NCI-H1417 treated with DMSO at 0.1 percent for 48 hours (cell line): ENCODE measurements around the gene SCUBE1.

Experiments used
- DNase-seq: peaks from one replicate; lab custom pipeline; 2025; lab: John Stamatoyannopoulos, UW

The SCUBE1 gene

DNA sequence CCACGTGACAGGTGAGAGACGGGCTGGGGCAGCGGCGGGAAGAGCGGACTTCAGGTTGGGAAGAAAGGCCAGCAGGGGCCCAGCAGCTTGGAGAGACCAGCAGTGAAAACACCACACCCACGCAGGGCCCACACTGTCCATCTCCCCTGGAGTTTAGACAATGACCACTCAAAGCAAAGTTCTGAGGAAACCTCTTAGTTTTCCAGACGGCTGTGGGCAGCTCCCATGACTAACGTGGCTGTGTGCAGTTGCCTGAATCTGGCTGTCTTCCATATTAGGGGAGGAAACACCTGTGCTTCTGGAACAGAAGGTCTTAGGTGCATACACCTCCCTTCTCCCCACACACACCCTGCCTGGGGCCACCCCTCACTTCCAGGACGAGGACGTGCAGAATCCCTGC is 85.6 kb downstream of the SCUBE1 start:
- no peak for DNase-seq

DNA sequence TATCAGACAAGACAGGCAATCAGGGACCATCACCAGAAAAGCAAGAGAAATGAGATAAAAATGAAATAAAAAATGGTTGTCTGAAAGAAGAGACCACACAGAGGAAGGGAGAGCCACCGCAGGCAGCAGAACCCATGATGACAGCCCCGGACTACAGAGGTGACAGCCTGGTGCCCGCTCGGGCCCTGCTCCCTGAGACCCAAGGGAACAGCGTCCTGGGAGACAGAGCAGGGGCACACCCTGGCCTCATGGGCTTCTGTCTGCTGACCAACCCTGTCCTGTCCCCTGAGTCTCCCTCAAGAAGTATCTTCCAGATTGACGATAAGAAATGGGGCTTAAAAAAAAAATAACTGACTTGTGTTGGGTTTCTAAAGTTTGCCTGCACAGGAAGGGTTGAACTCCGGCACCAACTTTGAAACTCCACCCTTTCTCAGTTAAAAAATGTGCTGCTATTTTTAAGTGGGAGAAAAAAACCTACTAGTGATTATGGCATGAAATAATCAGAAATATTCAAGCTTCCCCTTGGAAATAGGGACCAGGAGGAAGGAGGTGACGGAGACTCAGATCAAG is 86.1 kb downstream of the SCUBE1 start:
- DNase-seq, result no peak

DNA sequence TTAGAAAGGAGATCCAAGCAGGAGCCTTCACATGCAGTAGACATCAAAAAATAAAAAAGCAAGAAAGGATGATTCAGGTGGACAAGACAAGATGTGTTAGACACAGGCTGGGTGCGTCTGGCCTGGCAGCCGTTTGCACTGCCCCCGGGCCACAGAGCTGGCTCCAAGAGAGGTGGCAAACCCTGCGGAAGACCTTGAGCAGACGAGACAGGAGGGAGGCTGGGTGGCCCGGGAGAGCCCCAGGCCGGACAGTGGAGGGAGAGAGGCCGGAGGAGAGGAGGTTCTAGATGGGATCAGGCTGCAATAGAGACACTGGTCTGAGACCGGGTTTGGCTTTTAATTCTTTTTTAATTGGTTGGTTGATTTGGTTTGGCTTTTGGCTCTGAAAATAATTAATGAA is 86.6 kb downstream of the SCUBE1 start:
- no peak for DNase-seq

DNA sequence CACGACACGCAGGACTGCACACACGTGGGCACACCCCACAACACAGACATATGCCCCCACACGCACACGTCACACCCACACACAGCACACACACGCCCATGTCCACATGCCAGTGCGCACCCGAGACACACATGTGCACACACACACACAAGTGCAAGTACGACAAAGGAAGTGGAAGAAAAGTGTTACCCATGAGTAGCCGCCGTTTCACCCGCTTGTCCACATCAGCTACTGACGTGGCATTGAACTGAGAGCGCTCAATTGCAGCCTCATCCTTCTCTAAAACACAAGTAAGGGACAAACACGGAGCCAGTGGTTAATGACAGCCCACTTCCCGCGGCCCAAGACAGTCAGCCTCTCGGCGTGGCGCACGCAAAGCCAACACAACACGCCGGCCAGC is 87.9 kb downstream of the SCUBE1 start:
- DNase-seq, result no peak

DNA sequence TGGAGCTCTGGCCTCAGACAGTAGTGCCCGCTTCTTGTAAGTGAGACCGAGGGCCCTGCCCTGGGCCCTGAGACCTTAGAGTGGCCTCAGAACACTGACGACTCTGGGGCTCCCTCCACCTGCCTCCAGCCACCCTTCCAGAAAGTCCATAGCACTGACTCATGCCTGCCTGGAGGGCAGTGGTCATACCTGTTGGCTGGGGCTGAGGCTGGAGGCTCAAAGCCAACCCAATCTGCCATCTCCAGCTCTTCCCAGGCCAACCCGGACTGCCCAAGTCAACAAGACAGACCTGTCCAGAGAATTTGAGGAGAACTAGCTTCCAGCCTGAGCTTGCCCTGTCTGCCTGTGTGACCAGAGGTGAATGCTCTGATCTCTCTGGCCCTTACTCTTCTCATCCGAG is 89.3 kb downstream of the SCUBE1 start:
- no peak for DNase-seq

DNA sequence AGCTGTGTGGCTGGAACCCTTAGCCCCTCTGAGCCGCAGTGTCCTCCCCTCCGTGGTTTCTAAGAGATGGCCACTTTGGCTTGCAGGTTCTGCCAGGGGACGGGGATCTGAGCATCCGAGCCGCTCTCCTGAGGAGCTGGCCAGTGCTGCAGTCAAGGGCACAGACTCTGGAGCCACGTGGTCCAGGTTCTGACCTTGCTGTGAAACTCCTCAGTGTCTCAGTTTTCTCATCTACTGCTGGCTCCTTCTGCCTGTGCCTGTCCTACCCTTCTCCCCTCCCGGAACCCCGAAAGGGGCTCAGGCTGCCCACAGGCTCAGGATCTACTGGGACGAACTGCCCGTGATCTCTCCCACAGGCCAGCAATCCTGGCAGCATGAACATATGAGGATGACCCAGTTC is 90.9 kb downstream of the SCUBE1 start:
- no peak for DNase-seq

DNA sequence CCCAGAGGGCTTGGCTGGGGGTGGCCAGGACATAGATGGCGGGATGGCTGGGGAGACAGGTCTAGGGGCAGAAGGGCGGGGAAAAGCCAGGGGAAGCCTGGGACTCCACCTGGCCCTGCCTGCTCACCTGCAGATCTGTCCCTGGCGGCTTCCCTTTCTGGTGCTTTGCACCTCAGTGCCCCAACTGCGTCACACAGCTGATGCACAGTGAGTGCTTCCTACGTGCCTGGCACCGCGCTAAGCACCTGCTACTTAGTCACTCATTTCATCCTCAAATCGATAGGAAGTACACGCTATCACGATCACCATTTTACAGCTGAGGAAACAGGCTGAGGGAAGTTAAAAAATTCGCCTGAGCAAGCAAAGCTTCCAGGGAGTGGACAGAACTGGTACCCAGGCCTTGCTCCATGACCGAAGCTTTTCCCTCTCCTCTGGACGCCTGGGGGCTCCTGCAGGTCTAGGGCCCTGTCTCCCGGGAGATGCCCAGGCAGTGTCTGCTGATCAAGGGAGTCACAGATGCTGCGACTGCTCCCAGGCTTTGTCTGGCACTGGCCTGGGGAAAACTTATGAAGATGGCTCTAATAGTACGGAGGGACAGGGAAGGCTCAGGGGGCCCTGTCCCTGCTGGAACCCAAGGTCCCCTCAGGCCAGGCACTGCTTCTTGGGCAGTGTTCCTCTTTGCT is 93.2 kb downstream of the SCUBE1 start:
- DNase-seq, result no peak

DNA sequence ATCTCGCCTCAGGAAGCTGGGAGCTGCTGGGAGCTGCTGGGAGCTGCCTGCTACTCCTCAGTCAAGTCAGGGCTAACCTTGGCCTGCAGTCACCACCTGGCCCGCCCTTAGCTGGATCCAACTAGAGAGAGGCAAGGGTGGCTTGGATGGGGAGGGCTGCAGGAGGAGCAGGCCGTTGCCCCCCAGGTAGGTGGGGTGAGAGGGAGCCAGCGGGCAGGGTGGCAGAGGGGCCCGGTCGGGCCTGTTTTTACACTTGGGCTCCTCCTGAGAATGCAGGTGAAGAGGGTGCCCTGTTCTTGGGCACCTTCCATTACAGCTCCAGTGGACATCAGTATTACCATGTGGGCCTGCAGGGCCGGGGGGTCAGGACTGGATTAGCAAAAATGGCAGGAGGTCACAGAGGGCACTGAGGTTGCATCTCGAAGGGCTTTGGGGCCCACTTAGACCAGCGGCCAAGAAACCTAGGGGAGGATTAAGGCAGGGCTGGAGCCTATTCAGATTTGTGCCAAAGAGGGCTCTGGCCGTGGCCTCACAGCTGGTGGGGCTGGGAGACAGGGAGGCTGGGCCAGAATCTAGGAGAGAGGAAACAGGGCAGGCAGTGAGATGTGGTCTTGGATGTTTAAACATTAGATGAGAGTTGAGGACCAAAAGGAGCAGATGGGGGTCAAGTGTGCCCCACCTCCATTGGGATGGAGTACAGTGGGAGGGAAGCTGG is 95.5 kb downstream of the SCUBE1 start:
- DNase-seq, result no peak

DNA sequence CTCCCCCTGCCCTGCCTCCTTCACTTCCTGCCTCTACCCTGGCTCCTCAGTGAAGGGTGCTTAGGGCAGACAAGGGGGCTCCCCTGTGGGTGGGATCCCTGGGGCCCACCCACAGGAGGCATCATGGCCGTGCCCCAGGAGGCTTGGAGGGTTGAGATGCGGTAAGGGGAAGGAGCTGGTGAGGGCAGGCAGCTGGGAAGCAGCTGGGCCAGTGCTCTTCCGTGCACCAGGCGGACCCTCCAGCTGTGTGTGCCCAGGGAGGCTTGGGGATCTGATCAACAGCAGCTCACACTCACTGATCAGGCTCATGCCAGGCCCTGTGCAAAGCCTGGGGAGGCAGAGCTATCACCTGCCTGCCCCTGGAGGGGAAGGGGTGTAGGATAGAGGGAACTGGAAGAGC is 97.0 kb downstream of the SCUBE1 start:
- no peak for DNase-seq

DNA sequence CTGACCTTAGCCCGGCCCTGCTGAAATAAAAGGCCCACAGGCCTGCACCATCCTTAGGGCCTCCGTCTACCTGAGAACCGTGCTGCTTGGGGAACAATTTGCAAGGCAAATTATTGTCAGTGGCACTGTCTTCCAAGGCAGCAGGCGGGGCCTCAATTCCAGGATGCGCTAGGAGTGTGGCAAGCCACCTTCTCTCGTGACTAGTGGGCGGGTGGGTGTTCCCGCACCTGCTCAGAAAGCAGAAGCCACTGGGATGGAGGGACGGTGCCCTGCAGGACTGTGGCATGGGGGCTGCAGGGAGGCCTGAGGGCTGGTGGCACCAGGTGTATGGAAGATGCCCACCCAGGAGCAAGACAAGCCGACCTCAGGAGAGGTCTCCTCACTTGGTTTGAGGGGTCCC is 97.5 kb downstream of the SCUBE1 start:
- DNase-seq, result no peak

DNA sequence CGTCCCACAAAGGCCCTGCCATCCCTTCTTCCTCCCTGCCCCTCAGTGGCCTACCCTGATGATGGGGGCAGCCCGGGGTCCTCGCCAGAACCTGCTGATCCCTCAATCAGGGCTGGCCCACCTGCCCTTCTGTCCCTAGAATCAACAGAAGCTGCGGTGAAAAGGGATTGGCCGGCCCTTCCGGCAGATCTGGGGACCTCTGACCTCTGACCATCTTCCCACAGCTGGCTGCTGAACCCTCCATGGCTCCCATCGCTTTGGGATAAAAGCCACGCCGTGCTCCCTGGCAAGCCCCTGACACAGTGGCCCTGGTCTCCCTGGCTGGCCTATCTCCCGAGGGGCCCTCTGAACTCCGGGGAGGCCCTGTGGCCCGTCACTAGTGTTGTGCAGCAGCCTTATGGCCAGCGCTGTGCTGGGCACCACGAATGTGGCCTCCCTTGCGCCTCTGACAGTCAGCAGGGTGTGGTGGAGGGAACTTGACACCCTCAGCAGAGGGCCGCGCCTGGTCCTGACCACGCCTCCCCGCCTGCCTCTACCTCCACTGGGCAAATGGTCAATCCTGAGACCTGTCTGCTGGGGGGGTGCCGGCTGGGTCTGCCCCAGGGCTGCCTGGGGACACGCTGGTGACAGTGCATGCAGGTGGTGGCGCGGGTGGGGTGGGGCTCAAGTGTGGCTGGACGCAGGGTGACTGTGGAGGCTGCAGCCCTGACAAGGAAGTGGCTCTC is 98.2 kb downstream of the SCUBE1 start:
- DNase-seq, result no peak

DNA sequence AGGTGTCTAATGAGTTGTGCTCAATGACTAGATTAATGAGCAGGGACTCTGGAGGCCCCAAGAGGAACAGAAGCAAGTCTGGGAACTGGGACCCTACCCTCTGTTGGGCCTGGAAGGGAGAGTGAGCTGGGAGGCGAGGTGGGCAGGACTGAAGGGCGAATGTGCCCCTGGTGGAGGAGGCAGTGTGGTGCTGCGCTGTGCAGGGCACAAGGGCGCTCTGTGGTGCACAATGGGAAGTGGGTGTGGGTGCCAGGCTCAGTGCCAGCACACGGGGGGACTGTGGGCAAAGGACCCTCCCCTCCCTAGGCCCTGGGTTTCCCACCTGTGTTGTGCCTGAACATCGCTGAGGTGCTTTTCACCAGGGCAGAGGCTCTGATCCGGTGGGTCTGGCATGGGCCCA is 98.8 kb downstream of the SCUBE1 start:
- no peak for DNase-seq

DNA sequence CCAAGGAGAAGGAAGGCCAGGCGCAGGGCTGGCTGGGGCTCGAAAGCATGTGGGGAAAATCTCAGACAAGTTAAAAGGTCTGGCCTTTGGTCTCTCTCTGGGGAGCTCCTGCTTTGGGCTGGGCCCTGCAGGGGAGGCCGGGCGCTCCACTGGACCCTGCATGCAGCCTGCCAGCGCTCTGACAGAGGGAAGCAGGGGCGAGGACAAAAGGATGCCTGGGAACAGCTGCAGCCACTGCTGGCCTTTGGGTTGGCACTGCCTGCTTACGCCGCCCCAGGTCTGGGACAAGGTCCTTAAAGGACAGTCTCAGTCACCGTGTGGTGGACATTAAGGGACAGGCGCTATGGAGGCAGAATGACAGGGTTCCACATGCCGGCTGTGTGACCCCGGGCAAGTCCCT is 99.8 kb downstream of the SCUBE1 start:
- no peak for DNase-seq

DNA sequence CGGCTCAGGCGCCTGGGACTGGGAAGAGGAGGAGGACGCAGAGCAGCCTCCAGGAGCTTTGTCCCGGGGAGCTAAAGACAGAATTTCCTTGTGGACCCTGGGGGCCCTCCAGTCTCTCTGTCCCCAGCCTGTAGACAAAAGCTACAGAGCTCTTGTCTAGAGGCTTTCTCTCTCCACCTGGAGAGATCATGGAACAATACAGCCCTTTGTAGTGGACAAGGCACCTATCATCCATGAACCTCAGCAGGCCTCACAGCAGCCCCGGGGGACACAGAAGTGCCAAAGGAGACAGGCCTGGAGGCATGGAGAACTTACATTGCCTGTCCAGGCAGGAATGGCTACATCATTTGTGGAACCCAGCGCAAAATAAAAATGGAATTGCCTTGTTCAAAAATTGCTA is 100.5 kb downstream of the SCUBE1 start:
- DNase-seq, result no peak

DNA sequence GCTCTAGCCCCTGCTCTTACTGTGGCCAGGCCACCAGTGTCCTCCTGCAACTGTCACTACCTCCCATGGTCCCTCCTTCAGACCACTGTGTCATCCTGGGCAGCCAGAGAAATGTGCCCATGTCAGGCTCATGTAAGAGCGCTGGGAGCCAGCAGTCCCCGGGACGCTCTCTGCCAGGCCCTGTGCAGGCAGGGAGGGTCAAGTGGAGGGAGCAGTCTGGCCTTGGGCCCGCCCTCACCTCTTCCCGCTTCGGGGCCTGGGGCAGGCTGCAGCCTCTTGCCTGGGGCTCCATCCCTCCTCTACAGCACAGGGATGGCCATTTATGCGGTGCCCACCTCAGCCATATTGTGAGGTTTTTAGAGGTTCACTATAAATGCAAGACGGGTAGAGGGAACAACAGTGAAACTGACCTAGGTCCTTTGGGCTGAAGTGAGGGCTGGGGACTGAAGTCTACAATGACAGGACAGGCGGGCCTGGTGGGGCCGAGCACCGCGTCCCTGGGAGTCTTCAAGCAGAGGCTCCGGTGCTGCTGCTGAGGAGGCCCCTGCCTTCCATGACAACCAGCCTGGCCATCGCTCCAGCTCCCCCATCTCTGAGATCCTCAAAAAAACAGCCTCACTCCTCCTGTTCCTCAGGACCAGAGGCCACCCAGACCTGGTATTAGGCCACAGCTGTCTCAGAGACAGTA is 101.3 kb downstream of the SCUBE1 start:
- DNase-seq, result no peak

DNA sequence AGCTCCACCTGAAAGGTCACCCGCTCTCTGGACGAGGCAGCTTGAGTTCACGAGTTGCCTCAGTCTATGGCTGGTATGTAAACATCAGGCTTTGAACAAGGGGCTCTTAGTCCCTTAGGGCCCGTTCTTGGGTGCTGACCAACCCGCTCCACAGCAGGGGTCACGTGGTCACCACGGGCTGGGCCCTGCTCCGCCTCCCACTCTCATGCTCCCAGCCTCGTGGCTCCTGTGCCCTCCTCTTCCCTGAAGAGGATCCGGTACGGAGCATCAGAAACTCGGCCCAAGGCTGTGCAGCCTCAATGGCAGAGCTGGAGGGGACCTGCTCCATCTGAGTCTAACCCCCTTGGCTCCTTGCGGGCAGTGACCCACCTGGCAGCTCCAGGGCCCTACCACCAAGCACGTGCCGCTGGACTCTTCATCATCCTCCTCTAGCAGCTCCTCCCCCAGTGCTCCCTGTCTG is 102.0 kb downstream of the SCUBE1 start:
- DNase-seq, result no peak

DNA sequence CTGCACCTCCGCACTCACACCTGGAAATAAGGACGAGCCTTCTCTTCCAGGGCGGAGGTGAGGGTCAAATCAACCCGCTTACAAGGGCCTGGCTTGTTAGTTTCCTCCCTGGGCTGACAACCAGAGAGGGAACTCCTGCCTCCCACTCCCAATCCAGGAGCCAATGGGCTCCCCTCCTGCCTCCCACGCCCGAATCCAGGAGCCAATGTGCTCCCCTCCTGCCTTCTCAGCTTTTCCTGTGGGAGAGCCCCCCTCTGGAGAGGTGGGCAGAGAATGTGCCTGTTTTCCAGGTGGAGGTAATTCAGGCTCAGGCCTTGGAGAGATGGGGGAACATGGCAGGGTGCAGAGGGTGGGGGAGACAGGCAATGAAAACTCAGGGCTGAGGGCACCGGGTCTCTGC is 102.6 kb downstream of the SCUBE1 start:
- no peak for DNase-seq

DNA sequence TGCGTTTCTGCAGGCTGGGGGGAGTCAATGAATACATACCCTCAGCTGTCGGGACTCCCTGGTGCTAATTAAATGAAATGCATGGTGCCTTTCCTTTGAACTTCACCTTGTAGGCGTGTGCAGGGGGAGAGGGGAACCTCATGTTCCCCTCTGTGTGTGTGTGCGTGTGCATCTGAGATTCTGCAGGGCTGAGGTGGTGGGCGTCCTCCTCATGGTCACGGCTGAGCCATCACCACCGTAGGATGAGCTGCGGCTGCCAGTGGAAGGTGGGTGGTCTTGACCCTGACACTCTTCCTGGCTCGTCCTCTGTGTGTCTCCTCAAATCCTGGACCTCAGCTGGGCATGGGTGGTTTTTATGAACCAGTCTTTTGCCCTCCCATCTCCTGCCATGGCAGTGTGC is 103.2 kb downstream of the SCUBE1 start:
- DNase-seq, result no peak

DNA sequence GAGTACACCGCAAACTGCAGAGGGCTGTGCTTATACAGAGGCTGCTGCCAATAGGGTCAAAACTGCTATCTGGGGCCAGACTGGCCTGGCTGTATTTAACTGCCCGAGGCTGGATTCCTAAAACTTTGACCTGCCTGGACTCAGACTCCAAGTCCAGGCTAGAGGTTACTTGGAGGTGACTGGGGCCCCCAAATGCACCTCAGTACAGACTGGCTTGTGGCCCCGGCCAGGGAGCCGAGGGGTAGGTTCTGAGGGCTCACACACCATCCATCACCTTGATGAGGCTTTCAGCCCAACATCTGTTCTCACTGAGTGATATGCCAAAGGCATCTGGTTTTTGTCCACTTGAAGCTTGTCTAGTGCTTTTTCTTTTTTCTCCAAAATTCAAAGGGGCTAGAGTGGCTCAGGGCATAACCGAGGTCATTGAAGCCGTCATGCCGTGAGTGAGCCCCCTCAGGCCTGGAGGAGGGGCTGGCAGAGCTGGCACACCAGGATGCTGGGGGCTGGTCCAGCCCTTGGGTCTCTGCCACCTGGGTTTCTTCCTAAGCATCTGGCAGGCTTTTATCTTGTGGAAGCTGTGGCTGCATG is 103.9 kb downstream of the SCUBE1 start:
- no peak for DNase-seq

DNA sequence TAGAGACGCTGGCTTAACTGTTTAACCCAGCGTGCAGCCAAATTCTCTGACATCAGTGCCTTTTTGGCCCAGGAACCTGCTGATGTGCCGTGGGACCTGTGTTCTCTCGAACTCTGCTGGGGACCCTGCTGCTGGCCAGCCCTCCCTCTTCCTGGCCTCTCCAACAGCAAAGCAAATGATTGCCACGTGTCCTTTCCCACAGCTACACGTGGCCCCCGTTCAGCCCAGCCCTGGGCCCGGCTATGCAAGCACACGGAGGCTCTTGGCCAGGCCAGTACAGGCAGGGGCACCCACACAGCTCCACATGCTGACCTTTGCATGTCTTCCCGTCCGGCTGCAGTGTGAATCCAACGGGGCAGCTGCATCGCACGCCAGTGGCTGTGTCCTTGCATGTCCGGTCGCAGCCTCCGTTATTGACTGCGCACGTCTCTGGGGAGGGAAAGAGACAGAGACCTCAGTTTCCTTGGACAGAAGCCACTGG is 104.6 kb downstream of the SCUBE1 start:
- DNase-seq, result no peak

DNA sequence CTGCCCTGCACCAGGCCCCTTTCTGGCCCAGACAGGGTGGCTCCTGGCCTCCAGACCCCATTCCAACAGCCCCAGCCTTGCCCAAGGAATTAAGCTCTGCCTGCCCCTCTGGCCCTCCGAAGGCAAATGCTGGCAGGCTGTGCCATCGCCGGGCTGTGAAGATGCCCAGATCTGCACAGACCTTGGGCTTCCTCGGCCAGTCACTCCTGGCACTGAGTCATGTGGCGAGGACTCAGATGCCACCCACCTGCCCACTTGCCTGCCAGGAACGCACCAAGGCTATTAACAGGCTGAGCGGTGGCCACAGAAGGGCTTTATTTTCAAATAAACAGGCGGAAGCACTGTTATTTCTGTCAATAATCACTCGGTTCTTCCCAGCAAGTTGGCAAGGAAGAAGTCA is 105.9 kb downstream of the SCUBE1 start:
- DNase-seq, result no peak
